Upper lobe of left lung (tissue), 6 donors: Measurements from ENCODE around the gene HJV. TPM values are rescaled to one million over a fixed set of nuclear protein-coding genes. Genes with fewer than 3 reads are reported as not detected.
"Not testable (repeated sequence)": the region's sequence is repeated elsewhere in the genome, so short reads cannot be mapped to it uniquely, and the experiment has no call there.

Experiments used
- ATAC-seq, 2 donors: fragments of 200-7000 bp; cut with Tn5 transposase; one replicate each; pipeline ENCODE4 v1.9.1; 2022; ENCODE audit warnings: mild to moderate bottlenecking in 2 of 2, moderate library complexity in 2 of 2; ENCODE audit not compliant: low FRiP score in 2 of 2
- DNase-seq, 2 donors: peaks; one replicate each; pipeline ENCODE4 v3.0.0-alpha.2; 2019 to 2020
- H3K27ac ChIP-seq, 4 donors: fragments of 200-600 bp; sonication (generic); one replicate each; pipeline ENCODE4 v1.5.1; 2016 to 2019
- H3K27me3 ChIP-seq, 4 donors: fragments of 200-600 bp; sonication (generic); one replicate each; pipeline ENCODE4 v1.5.1; 2017 to 2019
- H3K36me3 ChIP-seq, 4 donors: fragments of 200-600 bp; sonication (generic); one replicate each; pipeline ENCODE4 v1.5.1; 2016 to 2019
- H3K4me1 ChIP-seq, 4 donors: fragments of 200-600 bp; sonication (generic); one replicate each; pipeline ENCODE4 v1.5.1; 2018 to 2019
- H3K4me3 ChIP-seq, 4 donors: fragments of 200-600 bp; sonication (generic); one replicate each; pipeline ENCODE4 v1.5.1; 2017 to 2019; ENCODE audit warnings: mild to moderate bottlenecking in 2 of 4, moderate library complexity in 1 of 4
- H3K9me3 ChIP-seq, 4 donors: fragments of 200-600 bp; sonication (generic); one replicate each; pipeline ENCODE4 v1.5.1; 2018 to 2019
- CTCF ChIP-seq, 6 experiments: fragments of 450-650 bp in 4 of 6; fragments of 200-600 bp in 2 of 6; sonication (generic) in 2 of 6; IDR thresholded peaks; one replicate each; pipeline ENCODE4 v1.5.1; 2016 to 2019; ENCODE audit warnings: antibody characterized with exemption in 6 of 6
- EP300 ChIP-seq, 4 donors: sonication (generic); formaldehyde crosslinking; IDR thresholded peaks; one replicate each; pipeline ENCODE4 v1.5.1; 2017; ENCODE audit warnings: antibody characterized with exemption in 4 of 4, control low read depth in 2 of 4
- POLR2A ChIP-seq, 4 donors: fragments of 450-650 bp; IDR thresholded peaks; one replicate each; pipeline ENCODE4 v1.5.1; 2016 to 2017; ENCODE audit warnings: antibody characterized with exemption in 4 of 4, mild to moderate bottlenecking in 2 of 4
- POLR2AphosphoS5 ChIP-seq, 2 donors: sonication (generic); formaldehyde crosslinking; IDR thresholded peaks; one replicate each; pipeline ENCODE4 v1.5.1; 2017; ENCODE audit warnings: antibody characterized with exemption in 2 of 2
- WGBS, 2 donors: methylation state at CpG; one replicate each; pipeline ENCODE4 v1.1.5; 2017 to 2018; 5-methylcytosine and 5-hydroxymethylcytosine counted together
- total RNA-seq, 6 donors: library from RNA; depleted of rRNA in 4 of 6; stranded (reverse); fragments of >200 nt in 4 of 6; gene quantifications; one replicate each; pipeline versions ENCODE4 v1.1.0 to v1.2.1, GENCODE V29; 2016 to 2021
- donor health status: DM: no; HTN: no; CAD: no; lungs with moderate emphysema.
- donor health status: DM: no; HTN: yes; CAD: no; lungs with severe emphysema.

HJV gene
- total RNA-seq, 6 donors from 2014 or later: not detected

GRCh38 chr1:146049436-146049835 lies 27.9 kb upstream of the HJV start:
- TF ChIP-seq EP300 (IDR thresholded peaks at IDR 0.05) (no peak), POLR2A (IDR thresholded peaks at IDR 0.05) (no peak), POLR2AphosphoS5 (IDR thresholded peaks at IDR 0.05) (no peak), CTCF (IDR thresholded peaks at IDR 0.05) (no peak)
- 80 to 84% methylated on average over 26 to 27 of the region's 27 CpGs for WGBS, 2 donors
- Histone ChIP-seq H3K36me3 (no peaks in the 10 kb centered on the region), H3K9me3 (no peaks in the 10 kb centered on the region), H3K4me3 (no peak overlapping the region), H3K27me3 (no peaks in the 10 kb centered on the region), H3K27ac (no peak overlapping the region), H3K4me1 (peaks cover 0 to 16% (median 0%) of the 10 kb centered on the region in 4 donors)
- DNase-seq (peak in 1 of 2 donors; percentile 64), ATAC-seq (no peak)

- not testable (repeated sequence) for H3K4me3 ChIP-seq, DNase-seq, ATAC-seq, H3K27me3 ChIP-seq, H3K9me3 ChIP-seq, H3K36me3 ChIP-seq, H3K27ac ChIP-seq
- peaks cover 0 to 16% (median 0%) of the 10 kb centered on the region in 4 donors for H3K4me1 ChIP-seq
- 74 to 88% methylated on average over 8 of the region's 8 CpGs for WGBS, 2 donors
Observed at GRCh38 chr1:146048514-146049115, 27.1 kb upstream of the HJV start.

GRCh38 chr1:146046664-146047063 lies 25.1 kb upstream of the HJV start:
- no peak overlapping the region for H3K4me3 ChIP-seq
- 95 to 100% methylated on average over 1 of the region's 1 CpG for WGBS, 2 donors
- no peaks in the 10 kb centered on the region for H3K36me3 ChIP-seq

GRCh38 chr1:146039844-146040194 lies 18.3 kb upstream of the HJV start:
- H3K36me3 ChIP-seq: no peaks in the 10 kb centered on the region
- ATAC-seq (no peak), DNase-seq (no peak)
- no peaks in the 10 kb centered on the region for H3K27me3 ChIP-seq
- no peak for TF ChIP-seq POLR2AphosphoS5 (IDR thresholded peaks at IDR 0.05)
- TF ChIP-seq CTCF (IDR thresholded peaks at IDR 0.05): no peak
- TF ChIP-seq EP300 (IDR thresholded peaks at IDR 0.05): no peak
- TF ChIP-seq POLR2A (IDR thresholded peaks at IDR 0.05): no peak
- peaks cover 10 to 26% (median 15%) of the 10 kb centered on the region in 4 donors for H3K4me1 ChIP-seq
- peak overlapping the region in 3 of 4 donors; percentile 86 to 91 (median 91) for H3K27ac ChIP-seq
- no peaks in the 10 kb centered on the region for H3K9me3 ChIP-seq
- peak overlapping the region in 3 of 4 donors; percentile 53 to 72 (median 67) for H3K4me3 ChIP-seq
- WGBS, 2 donors: 70 to 81% methylated on average over 9 of the region's 9 CpGs

More at GRCh38 chr1:146046664-146047063, 25.1 kb upstream of the HJV start:
- no peaks in the 10 kb centered on the region for H3K9me3 ChIP-seq
- no peak overlapping the region for H3K27ac ChIP-seq
- H3K4me1 ChIP-seq: peaks cover 0 to 3% (median 0%) of the 10 kb centered on the region in 4 donors
- no peaks in the 10 kb centered on the region for H3K27me3 ChIP-seq
- no peak for DNase-seq
- ATAC-seq: no peak
- TF ChIP-seq CTCF (IDR thresholded peaks at IDR 0.05) (no peak), POLR2AphosphoS5 (IDR thresholded peaks at IDR 0.05) (no peak), EP300 (IDR thresholded peaks at IDR 0.05) (no peak), POLR2A (IDR thresholded peaks at IDR 0.05) (no peak)

- H3K27me3 ChIP-seq: no peaks in the 10 kb centered on the region
- H3K9me3 ChIP-seq: no peaks in the 10 kb centered on the region
- H3K4me1 ChIP-seq: peaks cover 10 to 26% (median 15%) of the 10 kb centered on the region in 4 donors
- ATAC-seq: peak; percentile 80 to 87
- H3K4me3 ChIP-seq: peak overlapping the region; percentile 53 to 74 (median 70)
- DNase-seq: peak; percentile 33 to 60
- 1% methylated on average over 21 of the region's 21 CpGs for WGBS, 2 donors
- H3K36me3 ChIP-seq: no peaks in the 10 kb centered on the region
- peak overlapping the region; percentile 86 to 91 (median 90) for H3K27ac ChIP-seq
- TF ChIP-seq EP300 (IDR thresholded peaks at IDR 0.05) (no peak), POLR2A (IDR thresholded peaks at IDR 0.05) (peak in 1 of 4 donors; percentile 24), POLR2AphosphoS5 (IDR thresholded peaks at IDR 0.05) (peak in 1 of 2 donors; percentile 57), CTCF (IDR thresholded peaks at IDR 0.05) (no peak)
Observed at GRCh38 chr1:146036965-146037646, 15.6 kb upstream of the HJV start.
